ENCODE data around the gene TEC.

Gene TEC

DNA sequence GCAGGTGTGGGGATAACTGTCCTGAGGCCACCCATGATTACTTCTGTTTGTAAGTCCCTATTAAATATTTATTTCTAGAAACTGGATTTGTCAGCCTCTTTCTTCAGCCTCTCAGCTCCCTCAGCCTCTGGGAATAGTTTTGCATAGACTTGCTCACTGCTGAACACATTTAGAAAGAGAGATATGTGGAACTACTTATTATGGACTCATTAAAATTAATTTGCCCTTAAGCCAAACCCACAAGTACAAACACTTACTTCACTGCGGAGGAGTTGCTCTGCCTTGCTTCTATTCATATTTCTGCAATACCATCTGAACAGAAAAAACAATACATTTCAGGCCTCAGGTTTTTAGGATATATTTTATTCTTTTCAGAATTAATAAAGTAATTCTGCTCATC, 113.2 kb downstream of the TEC start:
- no peaks in the 10 kb centered on the region for H3K27me3 Mint-ChIP-seq
- no peaks in the 10 kb centered on the region for H3K4me1 Mint-ChIP-seq (ENCODE audit: low read depth)
- no peak overlapping the region for H3K4me3 Mint-ChIP-seq
- H3K36me3 Mint-ChIP-seq = peaks cover 44% of the 10 kb centered on the region
- H3K9me3 Mint-ChIP-seq (ENCODE audit: low read depth) = peaks cover 23% of the 10 kb centered on the region
- H3K27ac Mint-ChIP-seq = no peak overlapping the region

DNA sequence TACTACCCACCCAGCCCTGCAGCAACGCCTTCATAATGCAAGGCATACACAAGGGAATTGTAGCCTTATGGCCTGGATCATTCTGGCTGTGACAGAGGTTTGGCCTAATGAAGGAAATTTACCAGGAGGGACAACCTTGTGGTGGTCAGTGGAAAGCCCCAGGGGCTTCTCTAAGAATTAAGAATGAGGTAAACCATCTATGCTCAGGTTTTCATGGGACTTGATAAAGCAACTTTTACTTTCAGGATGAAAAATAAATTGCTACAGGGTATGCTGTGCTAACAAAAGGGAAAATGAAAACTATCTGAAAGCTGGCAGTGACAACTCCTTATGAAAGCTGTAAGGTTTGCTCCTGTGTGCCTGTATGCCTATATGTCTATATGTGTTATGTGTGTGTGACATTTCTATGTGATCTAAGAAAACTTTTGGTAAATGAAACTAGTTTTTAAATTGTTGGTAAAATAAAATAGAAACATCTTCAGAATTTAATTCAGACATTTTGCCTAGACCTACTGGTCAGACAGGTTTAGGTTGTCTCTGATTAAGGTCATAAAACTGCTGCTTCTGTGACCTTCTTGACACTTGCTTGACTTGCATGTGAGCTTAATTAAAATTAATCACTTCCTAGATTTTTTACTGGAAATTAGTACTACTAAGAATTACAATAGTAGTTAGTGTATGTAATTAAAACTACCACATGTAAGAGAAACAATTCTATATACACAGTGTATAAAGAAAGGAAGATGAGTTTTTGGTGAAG, 115.7 kb downstream of the TEC start:
- H3K4me3 Mint-ChIP-seq = no peak overlapping the region
- peaks cover 23% of the 10 kb centered on the region for H3K9me3 Mint-ChIP-seq (ENCODE audit: low read depth)
- no peaks in the 10 kb centered on the region for H3K27me3 Mint-ChIP-seq
- no peaks in the 10 kb centered on the region for H3K4me1 Mint-ChIP-seq (ENCODE audit: low read depth)
- no peak overlapping the region for H3K27ac Mint-ChIP-seq
- H3K36me3 Mint-ChIP-seq = peaks cover 40% of the 10 kb centered on the region

DNA sequence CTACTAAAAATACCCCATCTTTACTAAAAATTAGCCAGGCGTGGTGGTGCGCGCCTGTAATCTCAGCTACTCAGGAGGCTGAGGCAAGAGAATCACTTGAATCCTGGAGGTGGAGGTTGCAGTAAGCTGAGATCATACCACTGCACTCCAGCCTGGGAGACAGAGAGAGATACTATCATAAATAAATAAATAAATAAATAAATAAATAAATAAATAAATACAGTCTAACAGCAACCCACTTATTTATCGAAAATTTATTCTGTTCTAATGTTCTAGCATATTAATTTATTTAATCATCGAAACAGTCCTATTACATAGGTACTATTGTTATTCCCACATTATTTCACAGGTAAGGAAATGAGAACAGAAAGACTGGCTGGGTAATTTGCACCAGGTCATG, 117.4 kb downstream of the TEC start:
- H3K4me1 Mint-ChIP-seq (ENCODE audit: low read depth) = no peaks in the 10 kb centered on the region
- H3K9me3 Mint-ChIP-seq (ENCODE audit: low read depth) = peaks cover 18% of the 10 kb centered on the region
- H3K4me3 Mint-ChIP-seq = no peak overlapping the region
- peaks cover 30% of the 10 kb centered on the region for H3K36me3 Mint-ChIP-seq
- no peaks in the 10 kb centered on the region for H3K27me3 Mint-ChIP-seq
- no peak overlapping the region for H3K27ac Mint-ChIP-seq

DNA sequence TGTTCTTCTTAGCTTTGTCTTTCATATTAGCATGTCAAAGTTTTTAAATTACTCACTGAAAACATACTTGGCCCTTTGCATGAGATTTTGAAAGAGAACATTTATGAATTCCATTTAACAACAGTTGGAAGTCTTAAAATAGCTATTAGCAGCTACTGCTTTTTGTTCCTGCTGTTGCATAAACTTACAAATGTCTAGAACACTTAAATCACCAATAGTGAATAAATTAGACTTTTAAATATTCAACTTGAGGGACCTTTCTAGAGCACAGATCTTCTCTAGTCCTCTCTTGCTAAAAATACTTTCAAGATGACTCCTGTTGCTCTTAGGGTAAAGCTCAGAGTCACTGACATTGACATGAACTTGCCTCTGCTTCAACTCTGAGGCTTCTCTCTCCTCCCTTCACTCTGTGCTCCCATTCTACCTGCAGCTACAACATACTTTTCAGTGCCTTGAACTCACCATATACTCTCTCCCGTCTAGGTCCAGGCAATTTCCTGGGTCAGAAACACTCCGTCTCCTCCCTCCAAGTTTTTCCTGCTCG, 119.7 kb downstream of the TEC start:
- Mint-ChIP-seq H3K9me3 (ENCODE audit: low read depth) (peaks cover 8% of the 10 kb centered on the region), H3K4me1 (ENCODE audit: low read depth) (no peaks in the 10 kb centered on the region), H3K36me3 (peaks cover 15% of the 10 kb centered on the region), H3K4me3 (no peak overlapping the region), H3K27ac (no peak overlapping the region), H3K27me3 (no peaks in the 10 kb centered on the region)

DNA sequence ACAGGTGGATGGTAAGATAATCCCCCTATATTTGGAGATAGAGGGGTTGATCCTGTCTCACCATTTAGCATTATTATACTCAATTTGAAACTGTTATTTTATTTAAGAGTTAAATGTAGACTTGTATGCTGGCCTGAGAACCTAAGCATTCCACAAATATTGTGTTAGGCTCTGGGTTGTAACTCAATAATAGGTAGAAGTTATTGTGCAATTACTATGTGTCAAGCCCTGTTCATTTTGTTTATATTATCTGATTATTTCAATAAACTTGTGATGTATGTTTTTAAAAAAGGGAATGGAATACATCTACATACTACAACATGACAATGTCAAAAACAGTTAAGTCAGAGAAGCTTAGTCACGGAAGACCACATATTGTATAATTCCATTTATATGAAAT, 122.0 kb downstream of the TEC start:
- H3K4me3 Mint-ChIP-seq = no peak overlapping the region
- H3K36me3 Mint-ChIP-seq = peaks cover 2% of the 10 kb centered on the region
- no peak overlapping the region for H3K27ac Mint-ChIP-seq
- no peaks in the 10 kb centered on the region for H3K9me3 Mint-ChIP-seq (ENCODE audit: low read depth)
- no peaks in the 10 kb centered on the region for H3K27me3 Mint-ChIP-seq
- H3K4me1 Mint-ChIP-seq (ENCODE audit: low read depth) = no peaks in the 10 kb centered on the region

DNA sequence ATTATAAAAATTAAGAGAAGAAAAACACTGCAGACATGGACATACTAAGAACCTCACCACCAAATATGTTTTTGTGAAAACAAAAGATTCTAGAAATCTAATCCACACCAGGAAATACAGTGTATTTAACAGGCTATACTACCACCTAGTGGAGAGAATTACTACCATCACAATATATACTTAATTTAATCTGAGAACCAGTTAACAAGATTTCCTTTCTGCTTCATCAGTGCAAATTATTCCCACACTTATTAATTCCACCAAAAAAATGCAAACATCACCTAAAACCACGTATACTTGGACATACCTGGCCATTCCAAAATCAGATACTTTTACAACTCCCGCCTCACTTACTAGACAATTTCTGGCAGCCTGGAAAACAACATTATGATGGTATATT, 128.6 kb downstream of the TEC start:
- Mint-ChIP-seq H3K4me1 (ENCODE audit: low read depth) (peaks cover 49% of the 10 kb centered on the region), H3K27ac (no peak overlapping the region), H3K27me3 (no peaks in the 10 kb centered on the region), H3K36me3 (no peaks in the 10 kb centered on the region), H3K9me3 (ENCODE audit: low read depth) (no peaks in the 10 kb centered on the region), H3K4me3 (no peak overlapping the region)

DNA sequence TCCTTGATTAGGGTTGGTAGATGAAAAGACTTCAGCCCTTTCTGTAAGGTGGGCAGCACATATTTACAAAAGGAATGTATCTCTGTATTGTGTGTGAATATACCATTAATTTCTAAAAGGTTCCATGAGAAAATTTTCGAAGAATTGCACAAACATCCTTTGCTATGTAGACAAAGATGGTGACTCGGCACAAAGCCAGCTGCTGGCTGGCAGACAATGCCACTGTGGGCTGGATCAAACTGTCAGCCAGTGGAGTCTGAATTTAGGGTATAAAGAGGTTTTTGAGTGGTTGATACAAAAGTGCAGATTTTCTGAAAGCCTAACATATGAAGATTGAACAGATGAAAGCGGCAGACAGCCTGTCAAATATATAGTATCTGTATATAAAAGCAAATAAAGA, 129.9 kb downstream of the TEC start:
- Mint-ChIP-seq H3K36me3 (no peaks in the 10 kb centered on the region), H3K27ac (peak overlapping the region; percentile 93), H3K4me3 (no peak overlapping the region), H3K9me3 (ENCODE audit: low read depth) (no peaks in the 10 kb centered on the region), H3K4me1 (ENCODE audit: low read depth) (peaks cover 62% of the 10 kb centered on the region), H3K27me3 (no peaks in the 10 kb centered on the region)

DNA sequence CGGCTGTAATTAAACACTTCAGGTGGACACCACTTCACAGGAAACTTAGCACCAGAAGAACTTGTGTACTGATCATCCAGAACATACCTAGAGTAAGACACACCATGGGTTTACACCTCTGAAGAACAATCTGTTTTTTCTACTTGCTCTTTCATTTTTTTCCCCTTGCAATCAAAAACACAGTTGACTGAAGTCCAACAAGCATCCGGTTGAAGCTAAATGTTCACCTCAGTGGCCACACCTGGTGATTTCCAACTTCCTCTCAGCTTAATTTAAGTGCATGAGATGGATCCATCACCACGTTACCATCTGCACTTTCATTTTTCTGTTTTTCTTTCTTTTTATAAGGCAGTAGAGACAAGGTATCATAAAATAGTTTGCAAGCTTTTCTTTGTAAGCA, 130.7 kb downstream of the TEC start:
- Mint-ChIP-seq H3K27me3 (no peaks in the 10 kb centered on the region), H3K27ac (peak overlapping the region; percentile 93), H3K4me3 (peak overlapping the region; percentile 75), H3K9me3 (ENCODE audit: low read depth) (no peaks in the 10 kb centered on the region), H3K36me3 (no peaks in the 10 kb centered on the region), H3K4me1 (ENCODE audit: low read depth) (peaks cover 70% of the 10 kb centered on the region)

DNA sequence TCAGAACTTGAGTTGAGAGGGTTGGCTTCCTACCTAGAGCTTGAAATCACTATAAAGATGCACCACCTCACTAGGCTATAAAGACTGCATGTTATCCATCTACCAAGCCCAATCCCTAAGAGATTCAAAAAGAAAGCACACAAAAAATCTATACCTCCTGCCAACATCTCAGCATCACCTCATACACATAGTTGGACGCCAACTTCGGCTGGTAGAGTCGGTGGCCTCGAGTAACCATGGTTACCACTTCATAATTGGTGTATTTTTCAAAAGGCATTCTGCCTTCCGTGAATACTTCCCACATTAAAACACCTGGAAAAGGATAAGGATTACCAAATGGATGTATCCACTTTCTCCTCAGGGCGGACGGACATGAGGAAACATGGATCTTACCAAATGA, 131.1 kb downstream of the TEC start:
- Mint-ChIP-seq H3K36me3 (no peaks in the 10 kb centered on the region), H3K4me3 (peak overlapping the region; percentile 75), H3K27ac (peak overlapping the region; percentile 93), H3K4me1 (ENCODE audit: low read depth) (peaks cover 74% of the 10 kb centered on the region), H3K27me3 (no peaks in the 10 kb centered on the region), H3K9me3 (ENCODE audit: low read depth) (no peaks in the 10 kb centered on the region)

DNA sequence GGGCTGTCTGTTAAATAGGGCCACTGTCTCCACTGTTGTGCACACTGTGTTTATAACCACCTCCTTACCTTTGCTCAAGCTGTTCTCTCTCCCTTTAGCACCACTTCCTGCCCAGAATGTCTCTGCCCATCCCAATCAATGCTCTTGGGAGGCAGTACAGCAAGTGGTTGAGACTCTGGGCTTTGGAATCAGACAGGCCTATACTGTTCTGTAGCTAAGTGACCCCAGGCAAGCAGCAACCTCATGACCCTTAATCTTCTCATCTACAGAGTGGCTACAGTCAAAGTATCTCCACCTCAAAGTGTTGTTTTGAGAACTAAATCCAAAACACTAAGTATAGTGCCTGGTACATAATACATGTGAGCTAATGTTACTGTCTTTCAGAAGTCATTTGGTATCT, 131.8 kb downstream of the TEC start:
- Mint-ChIP-seq H3K4me3 (peak overlapping the region; percentile 75), H3K4me1 (ENCODE audit: low read depth) (peaks cover 76% of the 10 kb centered on the region), H3K9me3 (ENCODE audit: low read depth) (no peaks in the 10 kb centered on the region), H3K27ac (peak overlapping the region; percentile 93), H3K27me3 (no peaks in the 10 kb centered on the region), H3K36me3 (no peaks in the 10 kb centered on the region)

DNA sequence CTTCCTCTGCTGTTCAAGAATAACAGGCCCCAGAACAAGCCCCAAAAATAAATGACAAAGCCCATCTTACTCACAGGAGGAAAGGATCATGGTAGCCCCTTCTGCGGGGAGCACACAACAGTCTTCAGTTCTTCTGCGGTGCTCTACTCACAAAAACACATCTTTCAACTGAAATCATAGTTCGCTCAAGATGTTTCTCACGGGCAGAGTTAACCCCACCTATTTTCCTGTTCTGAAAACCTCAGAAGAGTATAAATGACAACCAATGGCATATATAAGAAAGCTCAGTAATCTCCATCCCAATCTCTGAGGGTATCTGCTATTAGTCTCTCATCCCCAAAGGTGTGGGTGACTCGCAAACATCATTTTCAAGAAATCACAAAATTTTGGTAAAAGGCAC, 135.6 kb downstream of the TEC start, which contains the start of gene TXK:
Gene TXK, minus strand, starts transcription at position 170 of the 400 bp plus-strand sequence. Its CDS starts 80 bp downstream, at position 90.
- H3K4me3 Mint-ChIP-seq = peak within 1 kb of the TSS; percentile 89
- peak within 1 kb of the TSS; percentile 100 for H3K27ac Mint-ChIP-seq
- H3K9me3 Mint-ChIP-seq (ENCODE audit: low read depth) = no peaks in the 10 kb centered on the region
- peaks cover 89% of the 10 kb centered on the region for H3K4me1 Mint-ChIP-seq (ENCODE audit: low read depth)
- H3K36me3 Mint-ChIP-seq = no peaks in the 10 kb centered on the region
- no peaks in the 10 kb centered on the region for H3K27me3 Mint-ChIP-seq

DNA sequence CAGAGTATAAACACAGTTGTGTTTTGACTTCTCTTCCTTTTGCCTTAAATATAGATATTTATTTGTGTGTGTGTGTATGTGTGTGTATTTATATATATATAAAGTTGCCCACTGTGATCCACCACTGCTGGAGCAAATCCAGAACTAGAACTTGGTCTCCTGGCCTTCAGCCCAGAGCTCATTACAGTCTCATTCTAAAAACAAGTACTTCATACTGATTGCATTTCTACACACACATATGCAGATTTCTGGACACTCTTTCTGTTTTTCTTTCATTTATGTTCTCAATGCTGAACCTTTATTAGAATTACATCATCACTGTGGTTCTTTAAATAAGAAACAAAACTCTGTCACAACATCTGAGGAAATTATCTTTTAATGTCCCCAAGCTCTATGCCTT, 136.0 kb downstream of the TEC start:
- peaks cover 89% of the 10 kb centered on the region for H3K4me1 Mint-ChIP-seq (ENCODE audit: low read depth)
- H3K27ac Mint-ChIP-seq = peak overlapping the region; percentile 100
- no peaks in the 10 kb centered on the region for H3K27me3 Mint-ChIP-seq
- peak overlapping the region; percentile 89 for H3K4me3 Mint-ChIP-seq
- no peaks in the 10 kb centered on the region for H3K36me3 Mint-ChIP-seq
- H3K9me3 Mint-ChIP-seq (ENCODE audit: low read depth) = no peaks in the 10 kb centered on the region

DNA sequence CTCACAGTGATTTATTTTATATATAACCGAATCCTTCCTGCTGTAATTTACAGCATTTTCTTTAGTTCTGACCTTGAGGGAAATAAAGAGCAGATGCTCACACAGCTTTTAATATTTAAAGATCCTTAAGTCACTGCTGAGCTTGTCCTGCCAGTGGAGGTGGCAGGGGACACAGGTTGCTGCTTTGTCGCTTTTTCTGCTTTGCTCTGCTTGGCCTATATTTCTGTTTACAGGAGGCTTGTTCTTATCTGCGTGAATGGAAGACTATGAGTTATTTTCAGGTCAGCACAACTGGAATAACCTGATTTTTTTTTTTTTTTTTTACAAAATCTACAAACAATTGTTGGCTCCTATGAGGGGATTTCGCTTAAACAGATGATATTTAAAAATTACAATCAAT, 137.9 kb downstream of the TEC start:
- Mint-ChIP-seq H3K9me3 (ENCODE audit: low read depth) (no peaks in the 10 kb centered on the region), H3K4me1 (ENCODE audit: low read depth) (peaks cover 90% of the 10 kb centered on the region), H3K27ac (peak overlapping the region; percentile 100), H3K36me3 (no peaks in the 10 kb centered on the region), H3K4me3 (peak overlapping the region; percentile 89), H3K27me3 (no peaks in the 10 kb centered on the region)

DNA sequence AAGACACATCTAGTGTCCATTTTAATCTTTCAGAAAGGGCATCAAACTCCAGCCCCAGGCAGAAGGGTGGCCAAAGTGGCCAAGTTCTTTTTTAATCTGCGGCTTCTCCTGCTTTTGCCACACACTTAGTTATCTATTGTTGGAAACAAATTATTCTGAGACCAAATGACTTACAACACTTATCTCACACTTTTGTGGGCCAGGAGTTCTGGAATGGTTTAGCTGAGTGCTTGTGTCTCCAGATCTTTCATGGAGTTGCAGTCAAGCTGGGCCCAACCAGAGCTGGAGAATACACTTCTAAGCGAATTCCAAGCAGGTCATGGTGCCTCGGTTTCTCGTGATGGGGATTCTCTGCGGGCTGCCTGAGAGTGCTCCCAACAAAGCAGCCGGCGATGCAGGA, 139.5 kb downstream of the TEC start:
- Mint-ChIP-seq H3K4me3 (peak overlapping the region; percentile 89), H3K9me3 (ENCODE audit: low read depth) (no peaks in the 10 kb centered on the region), H3K36me3 (no peaks in the 10 kb centered on the region), H3K27me3 (no peaks in the 10 kb centered on the region), H3K4me1 (ENCODE audit: low read depth) (peaks cover 91% of the 10 kb centered on the region), H3K27ac (peak overlapping the region; percentile 100)

DNA sequence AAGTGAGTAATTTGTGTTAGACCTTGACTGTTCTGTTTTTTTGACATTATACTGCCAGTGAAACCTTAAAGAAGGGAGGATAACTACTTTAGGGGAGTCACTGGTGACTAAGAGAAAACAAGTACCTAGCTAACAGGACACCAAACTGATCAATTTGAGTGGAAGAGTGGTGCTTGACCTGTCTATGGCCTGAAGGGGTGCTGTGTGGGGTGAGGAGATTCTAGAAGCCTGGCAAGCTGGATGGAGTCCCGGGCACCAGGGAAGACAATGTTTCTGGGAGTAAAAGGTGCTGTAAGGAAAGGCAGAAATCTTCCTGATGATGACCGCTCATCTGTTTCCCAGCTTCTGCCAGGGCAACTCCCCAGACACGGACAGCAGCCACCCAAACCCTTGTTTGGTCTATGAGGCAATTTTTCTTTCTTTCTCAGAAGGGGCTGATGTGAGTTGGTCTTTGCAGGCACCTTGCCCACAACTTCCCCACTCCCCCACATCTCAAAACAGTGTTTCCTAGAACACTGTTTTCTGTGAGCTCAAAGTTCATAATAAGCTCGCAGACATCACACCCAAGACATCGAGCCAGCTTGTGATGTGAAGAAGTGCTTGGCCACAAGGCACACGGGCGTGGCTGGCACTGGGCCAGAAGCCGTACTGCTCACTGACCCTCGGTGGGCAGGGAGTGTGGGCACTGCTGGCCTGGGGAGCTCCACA, 140.2 kb downstream of the TEC start:
- Mint-ChIP-seq H3K4me1 (ENCODE audit: low read depth) (peaks cover 91% of the 10 kb centered on the region), H3K9me3 (ENCODE audit: low read depth) (no peaks in the 10 kb centered on the region), H3K4me3 (peak overlapping the region; percentile 89), H3K27ac (peak overlapping the region; percentile 100), H3K27me3 (no peaks in the 10 kb centered on the region), H3K36me3 (peaks cover 3% of the 10 kb centered on the region)

Measured in activated naive CD8-positive, alpha-beta T cell (primary cell).